IMR-90 (cell line): ENCODE data around the gene REXO5. TPM values are rescaled to one million over a fixed set of nuclear protein-coding genes. Genes with fewer than 3 reads are reported as not detected.

Source experiments
- ATAC-seq: fragments of 200-7000 bp; cut with Tn5 transposase; 2 replicates; pipeline ENCODE4 v1.9.1; 2020; ENCODE audit warnings: low read depth, mild to moderate bottlenecking, moderate library complexity
- BruUV-seq: library from RNA; stranded (reverse); fragments of 400-500 nt; replicated peaks from 2 replicates; lab custom pipeline; 2021; lab: Mats Ljungman, UMichigan
- CTCF ChIA-PET: fragments of 300-600 bp; formaldehyde crosslinking; extraction: SDS; loops from one replicate; lab custom pipeline; 2021; ENCODE audit warnings: antibody characterized with exemption; lab: Yijun Ruan, JAX
- POLR2A ChIA-PET: fragments of 300-600 bp; sonication (Branson Sonifier 250); formaldehyde crosslinking; loops from one replicate; lab custom pipeline; 2022; ENCODE audit warnings: antibody characterized with exemption; ENCODE audit not compliant: unreplicated experiment; lab: Charles Lee
- DNase-seq: peaks from one replicate; pipeline ENCODE4 v3.0.0; 2013
- H2AFZ ChIP-seq: replicated peaks from 2 replicates; pipeline ENCODE3; 2013; ENCODE audit warnings: low read length, mild to moderate bottlenecking; ENCODE audit not compliant: poor library complexity
- H2AK5ac ChIP-seq: 2 replicates; pipeline ENCODE4 v1.6.1; 2013; ENCODE audit warnings: low read depth, low read length, inconsistent platforms
- H2AK9ac ChIP-seq: replicated peaks from 2 replicates; pipeline ENCODE3; 2013; ENCODE audit warnings: mild to moderate bottlenecking, low read depth, low read length, moderate library complexity; ENCODE audit not compliant: poor library complexity
- H2BK120ac ChIP-seq: 2 replicates; pipeline ENCODE4 v1.6.1; 2013; ENCODE audit warnings: low read depth, low read length, inconsistent platforms
- H2BK15ac ChIP-seq: 3 replicates; pipeline ENCODE4 v1.6.1; 2013; ENCODE audit warnings: low read depth, low read length, inconsistent platforms
- H2BK20ac ChIP-seq: 2 replicates; pipeline ENCODE4 v1.6.1; 2013; ENCODE audit warnings: low read depth, mild to moderate bottlenecking, inconsistent platforms, low read length, moderate library complexity
- H2BK5ac ChIP-seq: 2 replicates; pipeline ENCODE4 v1.6.1; 2013; ENCODE audit warnings: mild to moderate bottlenecking, low read depth, low read length, inconsistent platforms; ENCODE audit not compliant: poor library complexity, severe bottlenecking
- H3K14ac ChIP-seq: replicated peaks from 2 replicates; pipeline ENCODE4 v1.6.1; 2013; ENCODE audit warnings: low read depth, low read length, inconsistent platforms
- H3K18ac ChIP-seq: 2 replicates; pipeline ENCODE4 v1.6.1; 2013; ENCODE audit warnings: low read depth, low read length, control low read depth
- H3K23ac ChIP-seq: 2 replicates; pipeline ENCODE4 v1.6.1; 2013; ENCODE audit warnings: low read depth, low read length, inconsistent platforms
- H3K27ac ChIP-seq: 2 replicates; pipeline ENCODE4 v1.5.1; 2013; ENCODE audit warnings: mild to moderate bottlenecking, control low read depth, low read length; ENCODE audit not compliant: insufficient read depth
- H3K27me3 ChIP-seq: 2 replicates; pipeline ENCODE4 v1.6.1; 2013; ENCODE audit warnings: low read length; ENCODE audit not compliant: control insufficient read depth, insufficient read depth
- H3K36me3 ChIP-seq: 2 replicates; pipeline ENCODE4 v1.6.1; 2013; ENCODE audit warnings: low read length, mixed read lengths; ENCODE audit not compliant: control insufficient read depth, insufficient read depth
- H3K4ac ChIP-seq: 2 replicates; pipeline ENCODE4 v1.6.1; 2013; ENCODE audit warnings: low read depth, low read length, inconsistent platforms
- H3K4me1 ChIP-seq: 2 replicates; pipeline ENCODE4 v1.6.1; 2013; ENCODE audit warnings: low read length, mixed read lengths; ENCODE audit not compliant: control insufficient read depth, insufficient read depth
- H3K4me2 ChIP-seq: 2 replicates; pipeline ENCODE4 v1.6.1; 2013; ENCODE audit warnings: low read depth, mild to moderate bottlenecking, control low read depth, low read length, moderate library complexity
- H3K4me3 ChIP-seq: 2 replicates; pipeline ENCODE4 v1.5.1; 2013; ENCODE audit warnings: low read depth, mild to moderate bottlenecking, control low read depth, low read length, moderate library complexity; ENCODE audit not compliant: insufficient read depth
- H3K56ac ChIP-seq: 2 replicates; pipeline ENCODE4 v1.6.1; 2013; ENCODE audit warnings: low read length, inconsistent platforms; ENCODE audit not compliant: insufficient read depth; ENCODE audit errors: extremely low read depth
- H3K79me1 ChIP-seq, 2 experiments: 2 replicates each; pipeline ENCODE4 v1.6.1; 2013; ENCODE audit warnings: low read length in 2 of 2, inconsistent platforms in 1 of 2, low read depth in 1 of 2
- H3K9ac ChIP-seq: 2 replicates; pipeline ENCODE4 v1.6.1; 2013; ENCODE audit warnings: low read depth, low read length, control low read depth
- H3K9me1 ChIP-seq: 2 replicates; pipeline ENCODE4 v1.6.1; 2013; ENCODE audit warnings: low read length, inconsistent platforms; ENCODE audit not compliant: insufficient read depth
- H3K9me3 ChIP-seq: 2 replicates; pipeline ENCODE4 v1.6.1; 2013; ENCODE audit warnings: low read length; ENCODE audit not compliant: control insufficient read depth, insufficient read depth
- H4K20me1 ChIP-seq: 2 replicates; pipeline ENCODE4 v1.6.1; 2013; ENCODE audit warnings: low read length, inconsistent platforms; ENCODE audit not compliant: insufficient read depth
- H4K5ac ChIP-seq: 2 replicates; pipeline ENCODE4 v1.6.1; 2013; ENCODE audit warnings: mild to moderate bottlenecking, low read depth, low read length, control low read depth
- H4K8ac ChIP-seq, 2 experiments: 2 replicates each; pipeline ENCODE4 v1.6.1; 2013; ENCODE audit warnings: low read depth in 2 of 2, low read length in 2 of 2, control low read depth in 1 of 2, inconsistent platforms in 1 of 2
- H4K91ac ChIP-seq: 2 replicates; pipeline ENCODE4 v1.6.1; 2013; ENCODE audit warnings: low read depth, low read length, inconsistent platforms; ENCODE audit not compliant: insufficient read depth
- BHLHE40 ChIP-seq: fragments of 150-350 bp; IDR thresholded peaks from 2 replicates; pipeline ENCODE4 v1.6.1; 2016; ENCODE audit warnings: mild to moderate bottlenecking, low read depth, low read length
- MAZ ChIP-seq: IDR thresholded peaks from 2 replicates; pipeline ENCODE4 v1.6.1; 2012; ENCODE audit warnings: low read depth, mild to moderate bottlenecking, low read length, improper control_type of control experiment, moderate library complexity, borderline replicate concordance
- RAD21 ChIP-seq: IDR thresholded peaks from 2 replicates; pipeline ENCODE4 v1.6.1; 2012; ENCODE audit warnings: low read length, improper control_type of control experiment
- WGBS, 2 experiments: methylation state at CpG; one replicate each; pipeline versions ENCODE4 v1.1.5 to v1.1.7; 2013; ENCODE audit warnings: missing lambda C conversion rate in 2 of 2; ENCODE audit not compliant: insufficient read length in 1 of 2; ENCODE audit errors: extremely low coverage in 2 of 2; 5-methylcytosine and 5-hydroxymethylcytosine counted together
- dilution Hi-C: fragments of 300-500 bp; cut with HindIII; formaldehyde crosslinking; loops from one replicate; pipeline ENCODE4 v1.14.3; 2018; ENCODE audit warnings: low sequenced_read_pairs; ENCODE audit not compliant: unreplicated experiment
- in situ Hi-C: fragments of 300-500 bp; cut with MboI; formaldehyde crosslinking; loops from 3 replicates; pipeline ENCODE4 v1.14.3; 2019; ENCODE audit warnings: low sequenced_read_pairs, inconsistent platforms, mixed read lengths
- intact Hi-C: fragments of 100-400 bp; cut with micrococcal nuclease; formaldehyde crosslinking; loops from 2 replicates; pipeline ENCODE4 v1.10.0; 2022
- polyA plus RNA-seq, 3 experiments: library from polyadenylated mRNA; depleted of rRNA; stranded (reverse); fragments of >200 nt; gene quantifications; 2 replicates each; pipeline ENCODE4 v1.2.3, GENCODE V29; 2012; ENCODE audit warnings: low replicate concordance in 1 of 3
- total RNA-seq: library from RNA; depleted of rRNA; stranded (reverse); fragments of >200 nt; gene quantifications from 2 replicates; pipeline ENCODE4 v1.2.3, GENCODE V29; 2012

The REXO5 gene
- total and polyA plus RNA-seq, 2 of the 4 experiments (the other 2 are of a cell fraction), result 3.7 to 7.0 TPM

GRCh38 chr16:20844588-20844987 lies 38.3 kb downstream of the REXO5 start:
- Histone ChIP-seq H2BK5ac (no peak overlapping the region), H3K79me1 (no peaks in the 10 kb centered on the region; a peak in 1 of 4 replicates), H3K27me3 (no peaks in the 10 kb centered on the region), H4K5ac (no peak overlapping the region), H2AK9ac (no peak overlapping the region), H3K14ac (no peak overlapping the region), H3K9ac (no peak overlapping the region), H4K91ac (no peak overlapping the region), H2BK20ac (no peak overlapping the region), H2BK15ac (no peak overlapping the region), H3K27ac (no peak overlapping the region), H3K56ac (no peak overlapping the region), H2AK5ac (no peak overlapping the region), H3K4me1 (no peaks in the 10 kb centered on the region), H4K20me1 (no peaks in the 10 kb centered on the region), H3K9me3 (no peaks in the 10 kb centered on the region), H3K4me2 (no peak overlapping the region), H4K8ac (no peak overlapping the region), H3K9me1 (no peaks in the 10 kb centered on the region), H3K36me3 (peaks cover 2% of the 10 kb centered on the region; the same call in 1 of the 2 replicates), H3K18ac (no peak overlapping the region), H2AFZ (no peak overlapping the region), H2BK120ac (no peak overlapping the region), H3K4ac (no peak overlapping the region), H3K23ac (no peak overlapping the region), H3K4me3 (no peak overlapping the region)
- in situ Hi-C loops (no loop called here), dilution Hi-C loops (no loop called here), intact Hi-C loops (no loop called here)
- DNase-seq (no peak), ATAC-seq (no peak)
- ChIA-PET CTCF (interaction anchor here (0.8 kb wide), 1 partner anchor 13 kb away, joined by 3 read pairs; no protein-coding TSS in a partner anchor), POLR2A (no interaction called here)
- BruUV-seq, result no TSS peak
- 100% methylated on average over 1 of the region's 3 CpGs; no CpG with 5 or more reads in 1 of the 2 experiments for WGBS, 2 experiments
- TF ChIP-seq RAD21 (no peak), MAZ (no peak), BHLHE40 (no peak)
